Mesothelial cell of epicardium (in vitro differentiated cells): Measurements from ENCODE around the gene ARHGAP8. TPM values are rescaled to one million over a fixed set of nuclear protein-coding genes. Genes with fewer than 3 reads are reported as not detected.
"Not testable (repeated sequence)": the region's sequence is repeated elsewhere in the genome, so short reads cannot be mapped to it uniquely, and the experiment has no call there.

ENCODE experiments used
- DNase-seq, 2 experiments: peaks; one replicate each; pipeline ENCODE4 v3.0.0; 2021; ENCODE audit warnings: low spot score in 2 of 2; ENCODE audit not compliant: unreplicated experiment in 2 of 2
- H3K27ac Mint-ChIP-seq: 2 replicates; pipeline ENCODE4 v1.8.0; 2021; ENCODE audit warnings: mixed read lengths
- H3K27me3 Mint-ChIP-seq: 2 replicates; pipeline ENCODE4 v1.8.0; 2021; ENCODE audit warnings: low read depth, mixed read lengths
- H3K36me3 Mint-ChIP-seq: 2 replicates; pipeline ENCODE4 v1.8.0; 2021; ENCODE audit warnings: mixed read lengths
- H3K4me1 Mint-ChIP-seq: 2 replicates; pipeline ENCODE4 v1.8.0; 2021; ENCODE audit warnings: mixed read lengths
- H3K4me3 Mint-ChIP-seq: 2 replicates; pipeline ENCODE4 v1.8.0; 2021; ENCODE audit warnings: mild to moderate bottlenecking, moderate library complexity, mixed read lengths
- H3K9me3 Mint-ChIP-seq: 2 replicates; pipeline ENCODE4 v1.8.0; 2021; ENCODE audit warnings: mixed read lengths
- CTCF ChIP-seq: fragments of 200-600 bp; sonication (generic); IDR thresholded peaks from one replicate; pipeline ENCODE4 v1.5.0; 2021; ENCODE audit warnings: antibody characterized with exemption; ENCODE audit not compliant: unreplicated experiment
- total RNA-seq: library from RNA; stranded (reverse); gene quantifications from 3 replicates; pipeline ENCODE4 v1.2.1, GENCODE V29; 2021

ARHGAP8 gene
- total RNA-seq, 1 donor from 2014 or later = 166 TPM

GRCh38 chr22:44738347-44738715, 14.0 kb upstream of the ARHGAP8 start:
- Mint-ChIP-seq H3K27me3 (no peaks in the 10 kb centered on the region), H3K4me1 (peaks cover 23% of the 10 kb centered on the region), H3K36me3 (no peaks in the 10 kb centered on the region), H3K9me3 (no peaks in the 10 kb centered on the region), H3K4me3 (no peak overlapping the region), H3K27ac (peak overlapping the region; percentile 25)
- no peak for DNase-seq
- TF ChIP-seq CTCF = no peak

GRCh38 chr22:44739024-44739423, 13.4 kb upstream of the ARHGAP8 start:
- no peak overlapping the region for H3K27ac Mint-ChIP-seq
- DNase-seq = no peak

DNA sequence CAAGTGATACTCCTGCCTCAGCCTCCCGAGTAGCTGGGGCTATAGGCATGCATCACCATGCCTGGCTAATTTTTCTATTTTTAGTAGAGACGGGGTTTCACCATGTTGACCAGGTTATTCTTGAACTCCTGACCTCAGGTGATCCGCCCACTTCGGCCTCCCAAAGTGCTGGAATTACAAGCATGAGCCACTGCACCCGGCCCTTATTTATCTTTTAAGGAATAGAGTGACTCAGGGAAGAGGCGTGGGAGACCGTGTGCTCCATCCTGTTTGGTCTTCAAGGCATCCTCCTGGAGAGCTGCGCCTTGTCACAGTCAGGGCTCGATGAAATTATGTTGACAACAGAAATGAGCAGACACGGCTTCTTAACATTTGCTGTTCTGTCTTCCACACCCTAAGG, 12.7 kb upstream of the ARHGAP8 start:
- H3K9me3 Mint-ChIP-seq, H3K27me3 Mint-ChIP-seq, DNase-seq, H3K36me3 Mint-ChIP-seq, H3K27ac Mint-ChIP-seq, H3K4me3 Mint-ChIP-seq: not testable (repeated sequence)
- H3K4me1 Mint-ChIP-seq = peaks cover 34% of the 10 kb centered on the region

More at GRCh38 chr22:44739024-44739423, 13.4 kb upstream of the ARHGAP8 start:
- H3K27me3 Mint-ChIP-seq = no peaks in the 10 kb centered on the region
- H3K4me3 Mint-ChIP-seq = no peak overlapping the region
- H3K4me1 Mint-ChIP-seq = peaks cover 30% of the 10 kb centered on the region
- no peaks in the 10 kb centered on the region for H3K9me3 Mint-ChIP-seq
- H3K36me3 Mint-ChIP-seq = no peaks in the 10 kb centered on the region
- no peak for TF ChIP-seq CTCF

GRCh38 chr22:44740307-44740706, 12.1 kb upstream of the ARHGAP8 start:
- TF ChIP-seq CTCF = no peak
- DNase-seq = no peak
- Mint-ChIP-seq H3K9me3 (no peaks in the 10 kb centered on the region), H3K4me3 (no peak overlapping the region), H3K4me1 (peaks cover 34% of the 10 kb centered on the region), H3K27me3 (no peaks in the 10 kb centered on the region), H3K36me3 (no peaks in the 10 kb centered on the region), H3K27ac (no peak overlapping the region)

DNA sequence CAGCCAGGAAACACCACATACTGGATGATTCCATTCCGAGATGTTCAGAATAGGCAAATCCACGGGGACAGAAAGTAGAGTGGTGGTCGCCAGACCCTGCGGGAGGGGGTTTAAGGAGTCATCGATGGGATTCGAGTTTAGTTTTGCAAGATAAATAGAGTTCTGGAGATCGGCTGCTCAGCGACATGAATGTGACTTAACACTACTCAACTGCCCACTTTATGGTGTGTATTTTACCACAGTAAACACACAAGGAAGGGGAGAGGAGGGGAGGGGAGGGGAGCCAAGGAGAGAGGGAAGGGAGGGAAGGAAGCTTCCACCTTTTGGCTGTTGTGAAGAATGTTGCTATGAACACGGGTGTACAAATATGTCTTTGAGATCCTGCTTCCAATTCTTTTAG, 10.4 kb upstream of the ARHGAP8 start:
- no peak overlapping the region for H3K4me3 Mint-ChIP-seq
- DNase-seq = no peak
- H3K4me1 Mint-ChIP-seq = peaks cover 44% of the 10 kb centered on the region
- H3K9me3 Mint-ChIP-seq = no peaks in the 10 kb centered on the region
- TF ChIP-seq CTCF = no peak
- H3K36me3 Mint-ChIP-seq = no peaks in the 10 kb centered on the region
- no peak overlapping the region for H3K27ac Mint-ChIP-seq
- H3K27me3 Mint-ChIP-seq = no peaks in the 10 kb centered on the region

DNA sequence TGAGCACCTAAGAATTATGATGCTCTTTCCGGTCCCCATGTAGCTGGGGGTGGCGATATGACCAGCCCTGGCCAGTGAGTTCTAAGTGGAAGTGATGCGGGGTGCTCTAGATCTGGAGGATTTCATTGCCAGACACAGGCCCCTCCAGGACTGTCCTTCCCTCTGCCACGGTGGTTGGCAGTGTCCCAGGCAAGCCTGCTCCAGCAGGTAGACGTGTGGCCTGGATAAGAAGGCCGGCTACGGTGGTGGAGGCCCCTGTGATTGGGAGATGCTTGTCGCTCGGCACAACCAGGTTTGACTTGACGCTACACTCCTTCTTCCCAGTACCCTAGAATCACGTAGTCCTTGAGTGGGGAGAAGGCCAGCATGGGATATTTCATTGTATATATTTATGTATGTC, 9.1 kb upstream of the ARHGAP8 start:
- no peak for DNase-seq
- H3K27me3 Mint-ChIP-seq = no peaks in the 10 kb centered on the region
- no peaks in the 10 kb centered on the region for H3K36me3 Mint-ChIP-seq
- TF ChIP-seq CTCF = no peak
- no peaks in the 10 kb centered on the region for H3K9me3 Mint-ChIP-seq
- peaks cover 46% of the 10 kb centered on the region for H3K4me1 Mint-ChIP-seq
- H3K4me3 Mint-ChIP-seq = no peak overlapping the region
- H3K27ac Mint-ChIP-seq = peak overlapping the region; percentile 4
